ENCODE data around the gene AARS1.
"Not testable (repeated sequence)": the region's sequence is repeated elsewhere in the genome, so short reads cannot be mapped to it uniquely, and the experiment has no call there.

Gene AARS1

DNA sequence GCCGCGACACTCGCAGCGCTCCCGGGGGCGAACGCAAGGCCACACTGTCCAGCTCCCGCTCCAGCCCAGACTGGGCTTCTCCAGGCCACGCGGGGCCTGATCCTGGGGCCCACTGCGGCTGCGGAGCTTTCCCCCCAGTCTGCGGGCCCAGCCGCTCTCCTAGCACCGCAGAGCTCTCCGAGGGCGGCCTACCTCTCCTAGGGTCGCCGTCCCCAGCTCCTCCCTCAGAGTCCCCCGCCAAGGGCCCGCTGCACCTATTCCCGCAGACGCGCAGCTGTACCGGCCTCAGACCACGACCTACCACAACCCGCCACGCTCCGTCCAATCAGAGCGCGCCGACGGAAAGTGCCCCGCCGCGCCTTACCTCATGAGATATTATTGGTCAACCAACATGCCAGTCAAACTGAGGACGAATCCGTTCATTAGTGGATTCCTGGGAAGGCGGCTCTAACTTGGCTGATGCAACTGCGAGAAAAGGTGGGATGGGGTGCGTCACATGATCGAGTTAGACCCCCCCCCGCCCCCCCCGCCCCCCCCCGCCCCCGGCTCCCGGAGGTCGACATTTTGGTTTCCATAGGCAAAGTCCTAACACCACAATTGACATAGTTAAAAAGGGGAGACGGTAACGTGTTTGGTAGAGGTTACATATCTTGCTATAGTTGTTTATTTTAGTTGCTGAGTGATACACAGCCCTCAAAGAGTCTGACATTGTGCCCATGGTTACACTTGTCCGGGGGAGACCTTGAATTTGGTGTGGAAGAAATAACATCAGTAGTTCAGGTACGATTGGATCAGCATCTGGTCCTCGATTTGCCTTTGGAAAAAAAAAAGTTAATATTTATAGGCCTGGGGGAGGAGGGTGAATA is at the start of gene AARS1:
TSS of gene AARS1 (minus strand) at position 278 of the 866 bp plus-strand sequence. CDS start 6,743 bp downstream, outside the sequence.
- peak; percentile 86 for DNase-seq

DNA sequence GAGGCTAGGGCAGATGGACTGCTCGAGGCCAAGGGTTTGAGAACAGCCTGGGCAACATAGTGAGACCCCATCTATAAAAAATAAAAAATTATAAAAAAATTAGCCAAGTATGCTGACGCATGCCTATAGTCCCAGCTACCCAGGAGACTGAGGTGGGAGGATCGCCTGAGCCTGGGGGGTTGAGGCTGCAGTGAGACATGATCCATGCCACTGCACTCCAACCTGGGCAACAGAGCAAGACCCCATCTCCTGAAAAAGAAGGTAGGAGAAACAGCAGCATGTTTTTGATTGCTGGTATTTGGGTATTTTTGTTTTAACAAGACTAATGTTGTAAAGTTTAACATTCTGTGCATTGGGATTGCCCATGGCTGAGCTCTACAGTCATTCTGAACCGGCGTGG is 48.5 kb upstream of the AARS1 start:
- DNase-seq: no peak

DNA sequence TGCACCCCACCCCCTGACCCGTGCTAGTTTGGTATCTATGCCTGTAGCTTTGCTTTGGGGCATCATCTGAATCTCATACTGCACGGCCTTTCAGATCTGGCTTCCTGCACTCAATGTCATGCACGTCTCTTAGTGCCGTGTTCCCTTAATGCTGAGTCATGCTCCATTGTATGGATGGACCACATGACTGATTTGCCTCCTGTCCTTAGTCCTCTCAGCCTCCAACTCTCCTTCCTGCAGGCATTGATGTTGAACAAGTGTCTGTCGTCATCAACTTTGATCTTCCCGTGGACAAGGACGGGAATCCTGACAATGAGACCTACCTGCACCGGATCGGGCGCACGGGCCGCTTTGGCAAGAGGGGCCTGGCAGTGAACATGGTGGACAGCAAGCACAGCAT is 43.4 kb upstream of the AARS1 start:
- not testable (repeated sequence) for DNase-seq

DNA sequence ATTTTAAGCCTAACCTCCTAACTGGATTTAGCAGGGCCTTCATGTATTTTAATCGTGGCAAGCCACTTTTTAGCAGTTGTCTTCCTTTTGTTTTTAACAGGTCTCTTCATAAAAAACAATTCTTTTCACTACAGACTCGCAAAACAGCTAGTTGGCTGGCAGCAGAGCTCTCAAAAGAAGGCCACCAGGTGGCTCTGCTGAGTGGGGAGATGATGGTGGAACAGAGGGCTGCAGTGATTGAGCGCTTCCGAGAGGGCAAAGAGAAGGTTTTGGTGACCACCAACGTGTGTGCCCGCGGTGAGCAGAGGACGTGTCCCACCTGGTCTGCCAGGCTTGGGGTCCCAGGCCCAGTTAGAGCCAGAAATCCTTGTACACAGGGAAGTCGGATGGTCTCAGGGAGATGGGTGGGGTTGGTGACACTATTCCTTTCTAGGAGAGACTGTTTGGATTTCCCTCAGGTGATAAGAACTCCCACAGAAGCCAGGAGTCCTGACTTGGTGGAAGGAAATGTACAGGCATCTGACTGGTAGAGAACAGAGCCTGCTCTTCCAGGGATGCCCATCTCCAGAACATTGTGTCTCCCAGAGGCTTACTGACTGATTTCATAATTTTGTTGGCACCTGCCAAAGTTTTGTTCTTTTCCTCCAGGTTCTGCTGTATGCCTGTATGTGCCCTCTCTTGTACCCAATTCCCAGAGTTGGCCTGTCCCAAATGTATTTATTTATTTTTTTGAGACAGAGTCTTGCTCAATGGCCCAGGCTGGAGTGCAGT is 42.5 kb upstream of the AARS1 start:
- no peak for DNase-seq

DNA sequence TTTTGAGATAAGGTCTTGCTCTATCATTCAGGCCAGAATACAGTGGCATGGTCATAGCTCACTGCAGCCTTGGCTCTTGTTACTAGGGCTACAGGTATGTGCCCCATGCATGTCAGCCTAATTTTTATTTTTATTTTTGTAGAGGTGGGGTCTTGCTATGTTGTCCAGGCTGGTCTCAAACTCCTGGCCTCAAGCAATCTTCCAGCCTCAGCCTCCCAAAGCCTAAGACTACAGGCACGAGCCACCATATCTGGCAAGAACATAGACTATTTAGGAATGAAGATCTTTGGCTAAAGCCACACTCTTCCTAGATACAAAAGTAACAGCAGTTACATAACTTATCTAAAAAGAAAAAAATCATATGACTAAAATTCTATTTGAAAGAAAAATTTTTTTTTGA is 41.8 kb upstream of the AARS1 start:
- no peak for DNase-seq

DNA sequence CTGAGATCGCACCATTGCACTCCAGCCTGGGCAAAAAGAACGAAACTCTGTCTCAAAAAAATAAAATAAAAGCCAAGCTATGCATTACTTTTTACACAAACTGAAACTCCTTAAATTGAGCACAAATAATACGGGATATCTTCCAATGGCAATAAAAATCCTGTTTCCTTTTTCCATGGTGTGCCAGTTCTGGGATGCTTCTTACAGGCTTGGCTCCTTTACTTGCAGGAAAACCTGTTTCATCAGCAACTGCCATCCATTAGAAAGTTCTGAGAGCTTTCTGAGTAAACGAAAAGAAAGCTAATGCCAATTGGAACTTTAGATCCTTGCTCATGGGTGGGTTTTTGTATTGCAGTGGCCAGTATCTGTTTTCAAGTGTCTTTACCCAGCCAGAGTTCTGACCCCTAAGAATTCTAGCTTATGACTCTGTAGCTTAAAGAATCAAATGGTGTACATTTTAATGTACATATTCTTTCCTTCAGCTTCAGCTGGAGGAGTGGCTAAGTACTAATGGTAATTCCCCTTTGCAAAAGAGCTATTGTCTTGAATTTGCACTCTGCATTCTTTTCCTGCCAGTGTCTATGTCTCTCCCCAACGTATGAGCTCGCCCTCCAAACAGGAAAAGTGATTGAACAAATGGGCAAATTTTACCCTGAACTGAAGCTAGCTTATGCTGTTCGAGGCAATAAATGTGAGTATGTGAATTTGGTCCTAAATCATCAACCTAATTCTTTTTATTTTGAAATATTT is 35.9 kb upstream of the AARS1 start:
- no peak for DNase-seq

DNA sequence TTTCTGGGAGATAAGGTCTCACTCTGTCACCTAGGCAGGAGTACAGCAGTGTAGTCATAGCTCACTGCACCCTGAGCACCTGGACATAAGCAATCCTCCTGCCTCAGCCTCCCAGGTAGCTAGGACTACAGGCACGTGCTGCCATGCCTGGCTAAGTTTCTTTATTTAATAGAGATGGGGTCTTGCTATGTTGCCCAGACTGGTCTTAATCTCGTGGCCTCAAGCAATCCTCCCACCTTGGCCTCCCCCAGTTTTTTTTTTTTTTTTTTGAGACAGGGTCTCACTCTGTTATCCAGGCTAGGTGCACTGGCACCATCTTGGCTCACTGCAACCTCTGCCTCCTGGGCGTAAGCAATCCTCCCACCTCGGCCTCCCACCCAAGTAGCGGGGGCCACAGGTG is 30.8 kb upstream of the AARS1 start:
- no peak for DNase-seq

DNA sequence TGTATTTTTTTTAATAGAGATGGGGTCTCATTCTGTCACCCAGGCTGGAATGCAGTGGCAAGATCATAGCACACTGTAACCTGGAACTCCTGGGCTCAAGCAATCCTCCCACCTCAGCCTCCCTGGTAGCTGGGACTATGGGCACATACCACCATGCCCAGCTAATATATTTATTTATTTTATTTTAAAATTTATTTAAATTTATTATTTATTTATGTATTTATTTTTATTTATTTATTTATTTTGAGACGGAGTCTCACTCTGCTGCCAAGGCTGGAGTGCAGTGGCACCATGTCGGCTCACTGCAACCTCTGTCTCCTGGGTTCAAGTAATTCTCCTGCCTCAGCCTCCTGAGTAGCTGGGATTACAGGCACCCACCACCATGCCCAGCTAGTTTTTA is 18.4 kb upstream of the AARS1 start:
- DNase-seq: not testable (repeated sequence)

DNA sequence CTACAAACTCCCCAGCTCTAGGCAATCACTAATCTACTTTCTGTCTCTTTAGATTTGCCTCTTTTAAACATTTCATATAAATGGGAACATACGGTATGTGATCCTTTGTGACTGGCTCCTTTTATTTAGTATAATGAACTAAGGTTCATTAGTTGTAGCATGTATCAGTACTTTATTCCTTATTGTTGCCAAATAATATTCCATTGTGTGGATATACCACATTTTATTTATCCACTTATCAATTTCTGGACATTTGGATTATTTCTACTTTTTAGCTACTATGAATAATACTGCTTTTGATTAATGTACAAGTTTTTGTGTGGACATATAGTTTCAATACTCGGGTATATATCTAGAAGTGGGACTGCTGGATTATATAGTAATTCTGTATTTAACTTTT is 17.6 kb upstream of the AARS1 start:
- no peak for DNase-seq

DNA sequence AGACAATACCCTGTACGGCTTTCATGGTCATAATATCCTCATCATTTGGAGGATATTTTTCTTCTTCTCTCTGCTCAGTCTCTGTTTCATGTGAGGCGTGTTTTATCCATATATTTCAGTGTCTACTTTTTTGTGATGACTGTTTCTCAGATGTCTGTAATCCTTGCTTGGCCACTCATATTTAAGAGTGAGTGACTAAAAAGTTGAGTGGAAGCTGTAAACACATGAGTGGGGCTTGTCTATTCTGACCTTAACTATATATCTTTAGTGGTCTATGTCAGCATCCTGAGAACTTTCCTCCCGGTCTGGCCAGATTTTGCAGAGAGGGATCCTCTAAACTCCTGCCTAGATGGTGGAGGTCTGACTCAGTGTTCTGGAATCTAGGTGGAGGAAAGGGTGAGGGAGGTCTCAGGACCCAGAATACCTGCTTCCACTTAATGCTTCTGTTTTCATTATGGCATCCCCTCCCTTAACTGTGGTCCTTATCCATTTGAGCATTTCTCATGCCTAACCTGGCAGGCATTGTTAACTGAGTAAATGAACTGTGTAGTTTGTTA is 15.7 kb upstream of the AARS1 start:
- DNase-seq: no peak

DNA sequence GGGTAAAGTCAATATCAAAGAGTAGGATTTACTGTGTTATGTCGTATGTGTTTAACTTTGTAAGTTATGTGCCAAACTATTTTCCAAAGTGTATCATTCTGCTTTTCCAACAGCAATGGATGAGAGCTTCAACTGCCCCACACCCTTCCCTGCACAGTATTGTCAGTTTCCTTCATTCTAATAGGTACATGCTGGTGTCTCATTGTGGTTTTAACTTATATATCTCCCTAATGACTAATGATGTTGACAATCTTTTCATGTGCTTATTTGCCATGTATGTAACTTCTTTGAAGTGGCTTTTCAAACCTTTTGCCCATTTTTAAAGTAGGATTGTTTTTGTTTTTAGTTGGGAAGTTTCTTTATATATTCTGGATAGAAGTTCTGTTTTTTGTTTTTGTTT is 13.4 kb upstream of the AARS1 start:
- DNase-seq: no peak

DNA sequence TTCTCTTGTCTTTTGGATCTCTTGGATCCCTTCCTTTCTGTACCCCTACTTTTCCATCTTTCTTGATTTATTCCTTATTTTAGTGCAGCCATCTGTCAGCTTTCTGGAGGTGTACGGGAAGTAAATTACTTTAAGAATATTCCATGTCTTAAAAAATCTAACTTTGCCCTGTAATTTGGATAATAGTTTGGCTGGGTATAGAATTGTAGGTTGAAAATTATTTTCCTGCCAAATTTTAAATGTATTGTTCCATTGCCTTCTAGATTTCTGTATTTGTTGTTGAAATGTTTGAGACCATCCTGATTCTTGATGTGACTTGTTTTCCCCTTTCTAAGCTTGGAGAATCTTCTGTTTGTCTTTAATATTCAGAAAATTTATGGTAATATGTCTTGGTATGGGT is 11.8 kb upstream of the AARS1 start:
- DNase-seq: no peak

DNA sequence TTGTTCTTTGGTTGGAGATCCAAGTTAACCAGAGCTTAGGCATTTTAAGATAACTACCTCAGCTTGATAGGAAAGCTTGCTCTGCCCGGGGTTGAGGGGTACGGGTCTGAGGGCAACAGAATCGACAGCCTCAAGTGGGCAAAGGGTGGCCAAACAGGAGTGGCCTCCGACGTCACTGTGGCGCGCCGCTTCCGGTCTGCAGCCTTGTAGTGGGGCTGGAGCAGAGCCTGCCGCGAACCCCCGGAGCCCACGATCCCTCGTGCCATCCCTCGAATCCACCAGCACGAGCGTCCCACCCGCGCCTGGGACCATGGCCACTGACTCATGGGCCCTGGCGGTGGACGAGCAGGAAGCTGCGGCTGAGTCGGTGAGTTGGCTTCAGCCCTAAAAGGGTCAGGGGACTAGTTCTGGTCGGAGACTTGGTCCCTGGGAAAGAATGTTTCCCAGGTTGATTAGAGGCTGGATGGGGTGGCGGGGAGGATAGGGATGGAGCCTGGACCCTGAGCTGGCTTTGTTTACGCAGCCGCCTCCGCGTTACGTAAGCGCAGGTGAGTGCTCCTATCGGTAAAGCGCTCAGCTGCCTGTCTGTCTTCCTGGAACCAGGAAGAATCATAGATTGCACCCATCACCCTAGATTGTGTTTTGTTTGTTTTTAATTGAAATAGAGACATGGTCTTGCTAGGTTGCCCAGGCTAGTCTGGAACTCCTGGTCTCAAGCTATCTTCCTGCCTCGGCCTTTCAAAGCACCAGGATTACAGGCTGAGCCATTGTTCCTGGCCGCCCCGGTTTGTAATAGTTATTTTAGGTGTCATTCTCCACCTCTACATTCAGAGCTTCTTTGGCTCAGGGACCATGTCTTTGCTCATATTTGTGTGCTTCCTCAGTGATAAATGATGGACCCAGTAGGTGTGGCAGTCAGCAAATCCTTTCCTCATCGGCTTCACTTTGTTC is 10.0 kb upstream of the AARS1 start, which contains the start of gene DDX19B:
TSS of gene DDX19B (plus strand) at position 199 of the 951 bp plus-strand sequence. CDS start at position 311, 112 bp downstream.
- no peak for DNase-seq

DNA sequence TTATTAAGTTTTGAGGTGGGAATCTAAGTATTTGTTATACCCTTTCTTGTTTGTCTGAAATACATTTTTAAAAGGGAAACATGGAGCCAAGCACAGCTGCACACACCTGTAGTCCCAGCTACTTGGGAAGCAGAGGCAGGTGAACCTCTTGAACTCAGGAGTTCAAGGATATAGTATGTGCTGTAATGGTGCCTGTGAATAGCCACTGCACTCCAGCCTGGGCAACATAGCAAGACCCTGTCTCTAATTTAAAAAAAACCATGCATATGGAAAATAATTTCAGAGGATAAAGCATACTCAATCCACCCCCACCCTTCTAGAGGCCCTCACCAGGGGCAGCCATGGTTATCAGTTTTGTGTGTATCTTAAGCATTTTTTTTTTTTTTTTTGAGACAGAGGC is 6.3 kb upstream of the AARS1 start:
- DNase-seq: no peak

DNA sequence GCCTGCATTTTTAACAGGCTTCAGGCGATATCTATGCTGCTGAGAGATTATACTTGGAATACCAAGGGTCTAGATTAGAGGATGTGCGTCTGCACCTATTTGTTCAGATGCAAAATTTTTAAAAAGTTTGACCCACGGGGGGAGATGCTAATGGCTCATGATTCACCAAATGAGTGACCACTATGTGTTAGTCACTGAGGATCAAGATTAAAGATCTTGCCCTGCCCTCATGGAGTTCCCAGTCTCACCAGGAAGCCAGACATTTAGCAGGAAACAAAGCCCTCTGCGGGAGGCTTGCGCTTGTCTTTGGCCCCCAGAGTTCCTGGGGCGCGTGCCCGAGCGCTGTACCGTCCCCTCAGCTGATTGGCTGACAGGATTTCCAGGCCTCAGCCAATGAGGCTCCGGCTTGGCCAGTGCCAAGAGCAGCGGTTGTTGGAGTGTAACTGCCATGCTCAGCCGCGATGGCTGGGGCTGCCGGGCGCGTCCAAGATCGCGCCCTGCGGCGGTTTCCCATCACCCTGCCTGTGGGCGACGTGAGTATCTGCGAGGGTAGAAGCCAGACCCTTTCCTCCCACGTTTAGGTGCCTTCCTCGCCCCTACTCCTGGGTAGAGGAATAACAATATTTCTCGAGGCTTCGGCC is 5.2 kb upstream of the AARS1 start:
- no peak for DNase-seq

DNA sequence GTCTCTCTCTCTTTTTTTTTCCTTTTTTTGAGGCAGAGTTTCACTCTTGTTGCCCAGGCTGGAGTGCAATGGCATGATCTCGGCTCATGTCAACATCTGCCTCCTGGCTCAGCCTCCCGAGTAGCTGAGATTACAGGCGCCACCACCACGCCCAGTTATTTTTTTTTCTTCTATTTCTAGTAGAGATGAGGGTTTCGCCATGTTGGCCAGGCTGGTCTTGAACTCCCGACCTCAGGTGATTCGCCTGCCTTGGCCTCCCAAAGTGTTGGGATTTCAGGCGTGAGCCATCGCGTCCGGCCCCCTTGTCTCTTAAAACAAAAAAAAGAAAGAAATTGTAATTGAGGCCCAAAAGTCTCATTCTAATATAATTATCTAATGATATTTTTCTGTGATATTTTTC is 2.8 kb upstream of the AARS1 start:
- not testable (repeated sequence) for DNase-seq

DNA sequence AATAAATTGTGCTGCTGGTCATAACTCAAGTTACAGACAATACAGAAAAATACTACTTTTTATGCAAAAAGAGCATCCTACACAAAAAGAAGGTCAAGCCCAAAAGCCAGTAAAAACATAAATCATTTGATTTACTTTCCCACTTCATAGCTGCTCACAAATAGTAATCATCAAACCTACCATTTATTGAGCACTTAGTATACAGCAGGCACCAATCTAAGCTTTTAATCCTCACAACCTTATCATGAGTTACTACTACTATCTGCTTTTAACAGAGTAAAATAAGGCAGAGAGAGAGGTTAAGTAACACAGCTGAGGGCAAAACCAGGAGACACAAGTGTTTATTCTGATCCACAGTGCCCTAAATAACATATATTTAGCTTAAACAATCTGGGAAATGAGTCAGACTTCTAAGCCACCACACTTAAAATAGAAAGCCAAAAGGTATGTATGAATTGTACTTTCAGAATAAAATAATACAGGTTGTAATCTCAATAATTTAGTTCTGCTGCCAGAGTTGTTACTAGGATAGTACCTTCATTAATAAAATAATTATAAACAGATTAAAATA is 1.7 kb upstream of the AARS1 start:
- no peak for DNase-seq

DNA sequence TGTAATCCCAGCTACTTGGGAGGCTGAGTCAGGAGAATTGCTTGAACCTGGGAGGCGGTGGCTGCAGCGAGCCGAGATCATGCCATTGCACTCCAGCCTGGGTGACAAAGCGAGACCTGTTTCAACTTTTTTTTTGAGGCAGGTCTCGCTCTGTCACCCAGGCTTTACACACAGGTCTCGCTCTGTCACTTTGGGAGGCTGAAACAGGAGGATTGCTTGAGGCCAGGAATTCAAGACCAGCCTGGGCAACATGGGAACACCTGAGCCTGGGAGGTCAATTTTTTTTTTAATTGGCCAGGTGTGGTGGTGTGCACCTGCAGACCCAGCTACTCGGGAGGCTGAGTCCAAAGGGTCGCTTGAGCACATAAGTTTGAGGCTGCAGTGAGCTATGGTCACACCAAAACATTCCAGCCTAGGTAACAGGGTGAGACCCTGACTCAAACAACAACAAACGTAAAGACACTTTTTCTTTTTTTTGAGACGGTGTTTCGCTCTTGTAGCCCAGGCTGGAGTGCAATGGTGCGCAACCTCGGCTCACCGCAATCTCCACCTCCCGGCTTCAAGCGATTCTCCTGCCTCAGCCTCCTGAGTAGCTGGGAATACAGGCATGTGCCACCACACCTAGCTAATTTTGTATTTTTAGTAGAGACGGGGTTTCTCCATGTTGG is 1.9 kb downstream of the AARS1 start:
- not testable (repeated sequence) for DNase-seq

DNA sequence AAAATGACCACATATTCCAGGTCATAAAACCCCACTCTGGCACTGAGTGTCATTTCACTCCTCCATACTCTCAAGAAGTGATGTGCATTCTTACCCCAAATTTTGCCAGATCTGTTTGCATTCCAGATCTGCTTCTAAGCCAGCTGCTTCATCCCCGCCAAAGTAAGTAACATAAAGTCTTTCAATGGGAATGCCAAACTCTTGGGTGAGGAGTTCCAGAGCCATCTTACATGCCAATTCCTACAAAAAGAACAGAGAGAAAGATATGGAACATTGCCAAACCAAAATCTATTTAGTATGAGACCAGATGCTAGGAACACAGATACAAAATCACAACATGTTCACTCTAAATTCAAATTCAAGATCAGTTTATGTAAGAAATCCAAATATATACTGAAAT is 12.9 kb downstream of the AARS1 start:
- no peak for DNase-seq

DNA sequence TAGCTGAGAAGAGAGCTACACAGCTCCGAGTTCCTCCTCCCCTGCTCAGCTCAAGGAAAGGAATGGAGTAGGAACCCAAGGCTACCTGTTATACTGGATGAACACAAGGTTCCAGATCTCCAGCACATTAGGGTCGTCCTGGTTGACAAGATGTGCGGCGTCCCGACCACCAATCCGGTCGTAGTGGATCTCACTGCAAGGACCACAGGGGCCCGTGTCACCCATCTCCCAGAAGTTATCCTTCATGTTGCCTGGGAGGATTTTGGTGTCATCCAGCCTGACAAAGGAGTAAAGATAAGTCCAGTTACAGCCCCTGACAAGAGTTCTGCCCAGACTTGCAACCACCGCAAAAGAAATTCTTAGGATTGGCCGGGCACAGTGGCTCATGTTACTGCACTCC is 17.6 kb downstream of the AARS1 start:
- DNase-seq: no peak
